WTC11 (cell line): ENCODE data around the gene RASL10A. TPM values are rescaled to one million over a fixed set of nuclear protein-coding genes. Genes with fewer than 3 reads are reported as not detected.

Source experiments
- ATAC-seq: fragments of 200-7000 bp; cut with Tn5 transposase; 2 replicates; pipeline ENCODE4 v1.10.0; 2021; ENCODE audit warnings: mild to moderate bottlenecking, moderate library complexity
- CTCF ChIA-PET: fragments of 300-600 bp; sonication (Branson Sonifier 250); formaldehyde crosslinking; loops from one replicate; lab custom pipeline; 2021; ENCODE audit warnings: antibody characterized with exemption; lab: Charles Lee
- POLR2A ChIA-PET: fragments of 350-600 bp; sonication (Branson Sonifier 250); formaldehyde crosslinking; loops from one replicate; lab custom pipeline; 2021; ENCODE audit warnings: antibody characterized with exemption; lab: Charles Lee
- DNase-seq: peaks from one replicate; pipeline ENCODE4 v3.0.0; 2021; ENCODE audit warnings: low spot score
- H3K27ac Mint-ChIP-seq: 2 replicates; pipeline ENCODE4 v1.8.0; 2021; ENCODE audit warnings: mixed read lengths
- H3K27me3 Mint-ChIP-seq: 2 replicates; pipeline ENCODE4 v1.8.0; 2021; ENCODE audit warnings: low read depth, mild to moderate bottlenecking, moderate library complexity, mixed read lengths
- H3K36me3 Mint-ChIP-seq: 2 replicates; pipeline ENCODE4 v1.8.0; 2021; ENCODE audit warnings: mixed read lengths
- H3K4me1 Mint-ChIP-seq: 2 replicates; pipeline ENCODE4 v1.8.0; 2022; ENCODE audit warnings: mixed read lengths
- H3K4me3 Mint-ChIP-seq: 2 replicates; pipeline ENCODE4 v1.8.0; 2021; ENCODE audit warnings: mild to moderate bottlenecking, moderate library complexity, mixed read lengths
- H3K9me3 Mint-ChIP-seq: 2 replicates; pipeline ENCODE4 v1.8.0; 2021; ENCODE audit warnings: mixed read lengths
- ATF1 ChIP-seq: sonication (generic); formaldehyde crosslinking; IDR thresholded peaks from 2 replicates; pipeline ENCODE4 v1.8.1; 2023; ENCODE audit warnings: mild to moderate bottlenecking, moderate library complexity, missing genetic modification reagents
- ATF2 ChIP-seq: sonication (generic); formaldehyde crosslinking; IDR thresholded peaks from 2 replicates; pipeline ENCODE4 v1.8.1; 2022; ENCODE audit warnings: low read depth, missing genetic modification reagents, borderline replicate concordance
- CREB1 ChIP-seq: sonication (generic); formaldehyde crosslinking; IDR thresholded peaks from 2 replicates; pipeline ENCODE4 v1.8.0; 2023; ENCODE audit warnings: mild to moderate bottlenecking, missing genetic modification reagents
- FOXK1 ChIP-seq: sonication (generic); formaldehyde crosslinking; IDR thresholded peaks from 2 replicates; pipeline ENCODE4 v1.8.0; 2022; ENCODE audit warnings: mild to moderate bottlenecking, moderate library complexity, missing genetic modification reagents
- FOXP4 ChIP-seq: sonication (generic); formaldehyde crosslinking; IDR thresholded peaks from 2 replicates; pipeline ENCODE4 v1.8.0; 2022; ENCODE audit warnings: mild to moderate bottlenecking, missing genetic modification reagents
- GTF2I ChIP-seq: fragments of 250-450 bp; sonication (Bioruptor Pico); conservative IDR thresholded peaks from 2 replicates; pipeline ENCODE4 v1.4.0; 2021; ENCODE audit warnings: mild to moderate bottlenecking
- JUN ChIP-seq: sonication (generic); formaldehyde crosslinking; IDR thresholded peaks from 2 replicates; pipeline ENCODE4 v1.8.0; 2023; ENCODE audit warnings: mild to moderate bottlenecking, missing genetic modification reagents
- KAT7 ChIP-seq: sonication (generic); formaldehyde crosslinking; IDR thresholded peaks from 2 replicates; pipeline ENCODE4 v1.8.1; 2023; ENCODE audit warnings: missing genetic modification reagents, mild to moderate bottlenecking, borderline replicate concordance
- NFATC4 ChIP-seq: fragments of 250-450 bp; sonication (Bioruptor Pico); IDR thresholded peaks from 2 replicates; pipeline ENCODE4 v1.9.0; 2021; ENCODE audit warnings: mild to moderate bottlenecking
- NFYB ChIP-seq: sonication (generic); formaldehyde crosslinking; conservative IDR thresholded peaks from 2 replicates; pipeline ENCODE4 v1.8.0; 2022; ENCODE audit warnings: low read depth, missing genetic modification reagents
- RELA ChIP-seq: sonication (generic); formaldehyde crosslinking; IDR thresholded peaks from 2 replicates; pipeline ENCODE4 v1.8.1; 2022; ENCODE audit warnings: missing genetic modification reagents, mild to moderate bottlenecking, borderline replicate concordance
- SP1 ChIP-seq: sonication (generic); formaldehyde crosslinking; conservative IDR thresholded peaks from 2 replicates; pipeline ENCODE4 v1.8.1; 2022; ENCODE audit warnings: missing genetic modification reagents
- TEAD1 ChIP-seq: sonication (generic); formaldehyde crosslinking; IDR thresholded peaks from 2 replicates; pipeline ENCODE4 v1.8.0; 2022; ENCODE audit warnings: mild to moderate bottlenecking, missing genetic modification reagents
- TEAD4 ChIP-seq: sonication (generic); formaldehyde crosslinking; IDR thresholded peaks from 2 replicates; pipeline ENCODE4 v1.8.0; 2022; ENCODE audit warnings: mild to moderate bottlenecking, missing genetic modification reagents
- TP53 ChIP-seq: sonication (generic); formaldehyde crosslinking; IDR thresholded peaks from 2 replicates; pipeline ENCODE4 v1.8.1; 2023; ENCODE audit warnings: mild to moderate bottlenecking, missing genetic modification reagents
- ZNF138 ChIP-seq: sonication (generic); formaldehyde crosslinking; conservative IDR thresholded peaks from 2 replicates; pipeline ENCODE4 v1.8.1; 2022; ENCODE audit warnings: mild to moderate bottlenecking, moderate library complexity, missing genetic modification reagents
- ZNF232 ChIP-seq: sonication (generic); formaldehyde crosslinking; IDR thresholded peaks from 2 replicates; pipeline ENCODE4 v1.8.0; 2022; ENCODE audit warnings: mild to moderate bottlenecking, missing genetic modification reagents
- ZNF396 ChIP-seq: fragments of 250-450 bp; sonication (Bioruptor Pico); IDR thresholded peaks from 2 replicates; pipeline ENCODE4 v1.8.0; 2021; ENCODE audit warnings: mild to moderate bottlenecking, moderate library complexity, borderline replicate concordance
- ZNF416 ChIP-seq: fragments of 250-450 bp; sonication (Bioruptor Pico); IDR thresholded peaks from 2 replicates; pipeline ENCODE4 v1.9.0; 2021; ENCODE audit warnings: mild to moderate bottlenecking, inconsistent platforms
- total RNA-seq: library from RNA; stranded (reverse); gene quantifications from 3 replicates; pipeline ENCODE4 v1.2.3, GENCODE V29; 2021
- TF ChIP-seq, protein P1 (sequence below): sonication (generic); formaldehyde crosslinking; IDR thresholded peaks from 2 replicates; pipeline ENCODE4 v1.8.1; 2023; ENCODE audit warnings: mild to moderate bottlenecking, missing genetic modification reagents, moderate library complexity
- TF ChIP-seq, protein P2 (sequence below): sonication (generic); formaldehyde crosslinking; IDR thresholded peaks from 2 replicates; pipeline ENCODE4 v1.8.0; 2022; ENCODE audit warnings: mild to moderate bottlenecking, missing genetic modification reagents
- TF ChIP-seq, protein P3 (sequence below): sonication (generic); formaldehyde crosslinking; IDR thresholded peaks from 2 replicates; pipeline ENCODE4 v1.8.1; 2023; ENCODE audit warnings: mild to moderate bottlenecking, missing genetic modification reagents

RASL10A gene
- total RNA-seq, 1 experiment from 2014 or later: 1.6 TPM

DNA sequence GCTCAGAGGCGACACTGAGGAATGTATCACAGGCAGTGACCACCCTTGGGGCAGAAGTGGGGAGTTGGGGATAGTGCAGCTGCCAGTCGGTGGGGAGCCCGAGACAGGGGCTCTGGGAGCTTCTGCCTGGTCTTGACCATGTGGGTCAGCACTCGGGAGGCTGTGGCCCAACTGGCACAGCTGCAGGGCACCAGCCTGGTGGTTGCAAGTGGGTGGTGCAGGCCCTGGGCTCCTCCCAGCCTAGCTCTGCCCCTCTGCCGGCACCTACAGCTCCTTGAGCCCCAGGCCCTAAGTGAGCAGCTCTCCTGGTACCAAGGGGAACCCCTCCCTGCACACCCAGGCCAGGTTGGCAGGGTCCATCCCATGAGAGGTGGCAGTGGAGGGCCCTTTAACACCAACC is 12.6 kb upstream of the RASL10A start:
- ChIA-PET CTCF (interaction anchor here (0.8 to 2.5 kb wide), 5 partner anchors 8 to 174 kb away, joined by 3 to 7 read pairs (median 3); no protein-coding TSS in a partner anchor), POLR2A (no interaction called here)
- Mint-ChIP-seq H3K27ac (no peak overlapping the region), H3K9me3 (no peaks in the 10 kb centered on the region), H3K27me3 (no peaks in the 10 kb centered on the region), H3K4me1 (no peaks in the 10 kb centered on the region), H3K4me3 (no peak overlapping the region), H3K36me3 (peaks cover 3% of the 10 kb centered on the region; the same call in 1 of the 2 replicates)
- ATAC-seq: peak; percentile 21; the same call in 1 of the 2 replicates
- no peak for DNase-seq
- TF ChIP-seq ATF2 (no peak), TP53 (CRISPR knock-in tag) (no peak), ZNF416 (CRISPR knock-in tag) (no peak), FOXP4 (CRISPR knock-in tag) (no peak), NFATC4 (CRISPR knock-in tag) (no peak), ZNF396 (CRISPR knock-in tag) (no peak), ATF1 (no peak), NFYB (CRISPR knock-in tag) (no peak), GTF2I (CRISPR knock-in tag) (no peak)
- TF ChIP-seq, protein P1, sequence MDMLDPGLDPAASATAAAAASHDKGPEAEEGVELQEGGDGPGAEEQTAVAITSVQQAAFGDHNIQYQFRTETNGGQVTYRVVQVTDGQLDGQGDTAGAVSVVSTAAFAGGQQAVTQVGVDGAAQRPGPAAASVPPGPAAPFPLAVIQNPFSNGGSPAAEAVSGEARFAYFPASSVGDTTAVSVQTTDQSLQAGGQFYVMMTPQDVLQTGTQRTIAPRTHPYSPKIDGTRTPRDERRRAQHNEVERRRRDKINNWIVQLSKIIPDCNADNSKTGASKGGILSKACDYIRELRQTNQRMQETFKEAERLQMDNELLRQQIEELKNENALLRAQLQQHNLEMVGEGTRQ (CRISPR knock-in tag): no peak
- TF ChIP-seq, protein P2, sequence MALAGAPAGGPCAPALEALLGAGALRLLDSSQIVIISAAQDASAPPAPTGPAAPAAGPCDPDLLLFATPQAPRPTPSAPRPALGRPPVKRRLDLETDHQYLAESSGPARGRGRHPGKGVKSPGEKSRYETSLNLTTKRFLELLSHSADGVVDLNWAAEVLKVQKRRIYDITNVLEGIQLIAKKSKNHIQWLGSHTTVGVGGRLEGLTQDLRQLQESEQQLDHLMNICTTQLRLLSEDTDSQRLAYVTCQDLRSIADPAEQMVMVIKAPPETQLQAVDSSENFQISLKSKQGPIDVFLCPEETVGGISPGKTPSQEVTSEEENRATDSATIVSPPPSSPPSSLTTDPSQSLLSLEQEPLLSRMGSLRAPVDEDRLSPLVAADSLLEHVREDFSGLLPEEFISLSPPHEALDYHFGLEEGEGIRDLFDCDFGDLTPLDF (CRISPR knock-in tag): no peak
- TF ChIP-seq, all 79 proteins: peak for 0

DNA sequence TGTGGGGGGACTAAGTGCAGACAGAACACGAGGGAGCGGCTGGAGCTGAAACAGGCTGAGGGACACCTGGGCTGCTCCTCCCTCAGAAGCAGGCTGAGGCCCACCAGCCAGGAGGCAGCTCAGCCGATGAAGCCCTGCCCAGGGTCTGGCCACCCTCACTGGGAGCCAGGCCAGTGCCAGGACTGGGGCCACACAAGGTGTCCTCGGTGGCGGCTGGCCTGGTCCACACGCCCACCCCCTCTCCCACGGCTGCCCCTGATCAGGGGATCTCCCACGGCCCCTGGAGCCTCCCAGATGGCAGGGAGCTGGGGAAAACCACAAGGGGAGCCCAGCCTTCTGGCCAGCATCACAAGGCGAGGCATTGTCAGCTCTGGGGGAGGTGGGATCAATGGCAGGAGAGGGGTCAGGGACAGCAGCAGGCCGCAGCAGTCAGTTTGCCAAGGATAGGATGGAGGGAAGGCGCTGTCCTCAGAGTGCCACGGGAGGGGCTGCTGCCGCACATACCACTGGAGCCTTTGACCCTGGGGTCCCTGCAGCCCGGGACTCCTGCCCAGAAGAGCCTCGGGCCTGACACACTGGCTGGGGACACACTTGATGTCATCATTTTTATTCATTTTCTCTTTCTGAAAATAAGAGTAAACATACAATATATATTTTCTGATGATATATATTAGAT is 11.7 kb upstream of the RASL10A start:
- no peak for TF ChIP-seq SP1 (CRISPR knock-in tag)
- no peak for TF ChIP-seq TEAD4 (CRISPR knock-in tag)
- no peak for TF ChIP-seq FOXP4 (CRISPR knock-in tag)
- TF ChIP-seq ZNF138 (CRISPR knock-in tag): no peak
- no peak for TF ChIP-seq ZNF396 (CRISPR knock-in tag)
- TF ChIP-seq ATF1: no peak
- TF ChIP-seq JUN (CRISPR knock-in tag): no peak
- TF ChIP-seq FOXK1: no peak
- TF ChIP-seq RELA (CRISPR knock-in tag): no peak
- no peak for TF ChIP-seq KAT7 (CRISPR knock-in tag)
- TF ChIP-seq, protein P3, sequence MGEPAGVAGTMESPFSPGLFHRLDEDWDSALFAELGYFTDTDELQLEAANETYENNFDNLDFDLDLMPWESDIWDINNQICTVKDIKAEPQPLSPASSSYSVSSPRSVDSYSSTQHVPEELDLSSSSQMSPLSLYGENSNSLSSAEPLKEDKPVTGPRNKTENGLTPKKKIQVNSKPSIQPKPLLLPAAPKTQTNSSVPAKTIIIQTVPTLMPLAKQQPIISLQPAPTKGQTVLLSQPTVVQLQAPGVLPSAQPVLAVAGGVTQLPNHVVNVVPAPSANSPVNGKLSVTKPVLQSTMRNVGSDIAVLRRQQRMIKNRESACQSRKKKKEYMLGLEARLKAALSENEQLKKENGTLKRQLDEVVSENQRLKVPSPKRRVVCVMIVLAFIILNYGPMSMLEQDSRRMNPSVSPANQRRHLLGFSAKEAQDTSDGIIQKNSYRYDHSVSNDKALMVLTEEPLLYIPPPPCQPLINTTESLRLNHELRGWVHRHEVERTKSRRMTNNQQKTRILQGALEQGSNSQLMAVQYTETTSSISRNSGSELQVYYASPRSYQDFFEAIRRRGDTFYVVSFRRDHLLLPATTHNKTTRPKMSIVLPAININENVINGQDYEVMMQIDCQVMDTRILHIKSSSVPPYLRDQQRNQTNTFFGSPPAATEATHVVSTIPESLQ (CRISPR knock-in tag): no peak
- no peak for TF ChIP-seq CREB1
- TF ChIP-seq TEAD1: no peak
- TF ChIP-seq ZNF232 (CRISPR knock-in tag): no peak
- DNase-seq (no peak), ATAC-seq (no peak)
- Mint-ChIP-seq H3K4me1 (no peaks in the 10 kb centered on the region), H3K27ac (no peak overlapping the region), H3K27me3 (no peaks in the 10 kb centered on the region), H3K4me3 (no peak overlapping the region), H3K9me3 (no peaks in the 10 kb centered on the region), H3K36me3 (peaks cover 3% of the 10 kb centered on the region; the same call in 1 of the 2 replicates)
- CTCF ChIA-PET: interaction anchor here (1.0 to 2.5 kb wide), 3 partner anchors 12 to 173 kb away, joined by 3 to 7 read pairs (median 3); partner anchors contain the start of gene RASL10A
- POLR2A ChIA-PET: no interaction called here
